Measurements from ENCODE around the gene CRYBG3. TPM values are rescaled to one million over a fixed set of nuclear protein-coding genes. Genes with fewer than 3 reads are reported as not detected.

Gene CRYBG3
- total and polyA plus RNA-seq, 2 donors from 2014 or later, result 3.1 to 20.7 TPM

GRCh38 chr3:97880267-97880666, 58.5 kb downstream of the CRYBG3 start:
- no peak overlapping the region for H3K9ac ChIP-seq (ENCODE audit: low read length in 3 of 3)
- no peaks in the 10 kb centered on the region for H3K9me3 ChIP-seq (ENCODE audit: control insufficient read depth in 2 of 3, insufficient read depth in 1 of 3, low read length in 3 of 3)
- DNase-seq, result no peak
- peaks cover 0 to 3% (median 0%) of the 10 kb centered on the region in 3 donors for H3K4me1 ChIP-seq (ENCODE audit: control insufficient read depth in 2 of 3, insufficient read depth in 2 of 3, low read depth in 1 of 3, low read length in 3 of 3)
- H3K27me3 ChIP-seq (ENCODE audit: control insufficient read depth, insufficient read depth, low read length), result no peaks in the 10 kb centered on the region
- H3K27ac ChIP-seq (ENCODE audit: low read depth in 2 of 2, low read length in 2 of 2), result no peak overlapping the region
- H3K4me3 ChIP-seq (ENCODE audit: low read length in 3 of 3), result no peak overlapping the region
- no peaks in the 10 kb centered on the region for H3K36me3 ChIP-seq (ENCODE audit: control insufficient read depth in 2 of 3, insufficient read depth in 3 of 3, low read length in 3 of 3)
- no peak for TF ChIP-seq CTCF (IDR thresholded peaks at IDR 0.05; ENCODE audit: borderline replicate concordance, extremely low read depth, insufficient read depth)
- intact Hi-C loops (cut with DNase I), result no loop called here
- FAIRE-seq, result no peak

GRCh38 chr3:97882975-97883598, 61.3 kb downstream of the CRYBG3 start:
- H3K27ac ChIP-seq (ENCODE audit: low read depth in 2 of 2, low read length in 2 of 2), result no peak overlapping the region

GRCh38 chr3:97883736-97884135, 61.9 kb downstream of the CRYBG3 start:
- intact Hi-C loops (cut with DNase I), result no loop called here
- Histone ChIP-seq H3K4me1 (ENCODE audit: control insufficient read depth in 2 of 3, insufficient read depth in 2 of 3, low read depth in 1 of 3, low read length in 3 of 3) (peaks cover 0 to 3% (median 0%) of the 10 kb centered on the region in 3 donors), H3K27ac (ENCODE audit: low read depth in 2 of 2, low read length in 2 of 2) (no peak overlapping the region), H3K9me3 (ENCODE audit: control insufficient read depth in 2 of 3, insufficient read depth in 1 of 3, low read length in 3 of 3) (no peaks in the 10 kb centered on the region), H3K9ac (ENCODE audit: low read length in 3 of 3) (no peak overlapping the region), H3K4me3 (ENCODE audit: low read length in 3 of 3) (no peak overlapping the region), H3K27me3 (ENCODE audit: control insufficient read depth, insufficient read depth, low read length) (no peaks in the 10 kb centered on the region), H3K36me3 (ENCODE audit: control insufficient read depth in 2 of 3, insufficient read depth in 3 of 3, low read length in 3 of 3) (peaks cover 0 to 9% (median 4%) of the 10 kb centered on the region in 3 donors)
- FAIRE-seq (no peak), DNase-seq (no peak)
- TF ChIP-seq CTCF (IDR thresholded peaks at IDR 0.05; ENCODE audit: borderline replicate concordance, extremely low read depth, insufficient read depth), result no peak

More at GRCh38 chr3:97882975-97883598, 61.3 kb downstream of the CRYBG3 start:
- H3K9me3 ChIP-seq (ENCODE audit: control insufficient read depth in 2 of 3, insufficient read depth in 1 of 3, low read length in 3 of 3), result no peaks in the 10 kb centered on the region
- no peaks in the 10 kb centered on the region for H3K27me3 ChIP-seq (ENCODE audit: control insufficient read depth, insufficient read depth, low read length)
- H3K36me3 ChIP-seq (ENCODE audit: control insufficient read depth in 2 of 3, insufficient read depth in 3 of 3, low read length in 3 of 3), result peaks cover 0 to 4% (median 2%) of the 10 kb centered on the region in 3 donors
- H3K4me3 ChIP-seq (ENCODE audit: low read length in 3 of 3), result no peak overlapping the region
- FAIRE-seq, result no peak
- intact Hi-C loops (cut with DNase I), result no loop called here
- TF ChIP-seq CTCF (IDR thresholded peaks at IDR 0.05; ENCODE audit: borderline replicate concordance, extremely low read depth, insufficient read depth), result no peak
- H3K9ac ChIP-seq (ENCODE audit: low read length in 3 of 3), result no peak overlapping the region
- peaks cover 0 to 3% (median 0%) of the 10 kb centered on the region in 3 donors for H3K4me1 ChIP-seq (ENCODE audit: control insufficient read depth in 2 of 3, insufficient read depth in 2 of 3, low read depth in 1 of 3, low read length in 3 of 3)
- no peak for DNase-seq

All from kidney (tissue), 14 donors.